ENCODE measurements around the gene TOM1L2. TPM values are rescaled to one million over a fixed set of nuclear protein-coding genes. Genes with fewer than 3 reads are reported as not detected.

The TOM1L2 gene
- total RNA-seq, 1 experiment from 2014 or later = 24.1 TPM

DNA sequence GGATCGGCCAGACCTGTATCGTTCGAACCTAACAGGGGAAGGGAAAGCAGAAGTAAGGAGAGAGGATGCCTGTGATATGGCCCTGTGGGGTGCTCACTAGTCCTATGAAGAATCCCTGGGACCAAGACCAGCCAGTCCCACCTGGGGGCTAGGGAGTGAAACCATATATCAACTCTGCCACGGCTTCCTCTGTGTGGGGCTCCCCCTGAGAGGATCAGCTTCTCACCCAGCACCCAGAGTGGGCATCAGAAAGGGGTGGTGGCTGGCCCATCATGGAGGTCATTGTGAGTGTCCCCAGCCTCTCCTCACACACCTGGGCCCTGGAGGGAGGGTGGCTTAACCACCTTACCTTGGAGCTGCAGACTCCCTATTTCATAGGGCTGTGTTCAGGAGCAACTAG lies 105.3 kb downstream of the TOM1L2 start:
- Histone ChIP-seq H3K4me1 (ENCODE audit: control insufficient read depth in 1 of 2, insufficient read depth in 2 of 2, low read length in 2 of 2) (peaks cover 8 to 10% of the 10 kb centered on the region in 2 experiments; a peak in 3 of 4 replicates), H3K9me2 (ENCODE audit: insufficient read depth) (no peaks in the 10 kb centered on the region), H4K20me1 (ENCODE audit: insufficient read depth) (no peaks in the 10 kb centered on the region), H3K27ac (ENCODE audit: low read depth, low read length) (no peak overlapping the region), H3K36me3 (ENCODE audit: control insufficient read depth in 1 of 2, insufficient read depth in 2 of 2, low read length in 2 of 2) (0 out of 4 replicates have a peak, but pooled peaks cover 0 to 2% of the 10 kb centered on the region in 2 experiments), H3K9ac (ENCODE audit: low read length) (no peak overlapping the region), H3K4me3 (replicated peaks in 1 of 2; ENCODE audit: low read depth in 1 of 2, low read length in 2 of 2) (no peak overlapping the region), H3K27me3 (ENCODE audit: insufficient read depth, low read length) (no peaks in the 10 kb centered on the region), H3K9me3 (ENCODE audit: control insufficient read depth in 1 of 2, insufficient read depth in 1 of 2, low read depth in 1 of 2, low read length in 2 of 2) (no peaks in the 10 kb centered on the region), H3K79me2 (ENCODE audit: insufficient read depth, low read length) (no peaks in the 10 kb centered on the region), H3K4me2 (ENCODE audit: low read length) (no peak overlapping the region), H2AFZ (ENCODE audit: low read depth, low read length, poor library complexity, severe bottlenecking) (no peak overlapping the region)
- ATAC-seq (no peak), DNase-seq (ENCODE audit: low read depth, low spot score) (no peak)
- intact Hi-C loops (cut with micrococcal nuclease) = loop anchor here (10.0 kb wide), 1 partner anchor 512 kb away; no protein-coding TSS in a partner anchor
- BruUV-seq (replicated peaks) = no TSS peak
- ChIA-PET CTCF (no interaction called here), POLR2A (no interaction called here), RAD21 (ENCODE audit: low non-redundant PET in 1 of 2, low total read pairs in 2 of 2, uncharacterized antibody in 2 of 2, unreplicated experiment in 2 of 2) (no interaction called here)
- no peak for TF ChIP-seq EZH2phosphoT487 (IDR thresholded peaks at IDR 0.05; ENCODE audit: borderline replicate concordance)
- TF ChIP-seq TCF7L2 (IDR thresholded peaks at IDR 0.05; ENCODE audit: borderline replicate concordance, extremely low read depth, insufficient read depth, insufficient read length) = no peak
- no peak for TF ChIP-seq ZNF274 (IDR thresholded peaks at IDR 0.05; ENCODE audit: low read depth, low read length)
- no peak for TF ChIP-seq EGR1 (IDR thresholded peaks at IDR 0.05; ENCODE audit: low read depth)
- TF ChIP-seq POLR2A (IDR thresholded peaks at IDR 0.05; ENCODE audit: borderline replicate concordance, extremely low read depth, insufficient read depth, insufficient read length) = no peak

DNA sequence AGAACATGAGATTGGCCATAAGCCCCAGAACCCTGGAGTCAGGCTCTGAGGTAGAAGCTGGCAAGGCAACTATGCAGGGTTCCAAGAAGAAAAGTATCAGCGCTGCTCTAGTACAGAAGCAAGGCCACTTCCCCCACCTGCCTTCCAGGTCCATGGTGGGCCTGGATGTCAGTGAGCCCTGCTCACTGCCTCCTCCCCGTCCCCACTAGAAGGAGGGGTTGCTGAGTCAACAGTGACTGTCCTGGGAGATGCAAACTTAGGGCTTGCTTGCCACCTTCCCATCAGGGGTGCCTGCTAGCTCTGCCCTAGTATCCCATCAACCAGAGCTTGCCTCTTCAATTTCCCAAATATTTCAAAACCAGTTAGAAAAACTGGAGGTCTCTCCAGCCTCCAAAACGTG lies 105.8 kb downstream of the TOM1L2 start:
- ChIA-PET CTCF (no interaction called here), POLR2A (no interaction called here), RAD21 (ENCODE audit: low non-redundant PET in 1 of 2, low total read pairs in 2 of 2, uncharacterized antibody in 2 of 2, unreplicated experiment in 2 of 2) (no interaction called here)
- peaks cover 8 to 10% of the 10 kb centered on the region in 2 experiments; a peak in 3 of 4 replicates for H3K4me1 ChIP-seq (ENCODE audit: control insufficient read depth in 1 of 2, insufficient read depth in 2 of 2, low read length in 2 of 2)
- H3K79me2 ChIP-seq (ENCODE audit: insufficient read depth, low read length) = no peaks in the 10 kb centered on the region
- ATAC-seq (no peak), DNase-seq (ENCODE audit: low read depth, low spot score) (no peak)
- no peak overlapping the region for H3K4me2 ChIP-seq (ENCODE audit: low read length)
- no peaks in the 10 kb centered on the region for H3K27me3 ChIP-seq (ENCODE audit: insufficient read depth, low read length)
- TF ChIP-seq, protein P1, sequence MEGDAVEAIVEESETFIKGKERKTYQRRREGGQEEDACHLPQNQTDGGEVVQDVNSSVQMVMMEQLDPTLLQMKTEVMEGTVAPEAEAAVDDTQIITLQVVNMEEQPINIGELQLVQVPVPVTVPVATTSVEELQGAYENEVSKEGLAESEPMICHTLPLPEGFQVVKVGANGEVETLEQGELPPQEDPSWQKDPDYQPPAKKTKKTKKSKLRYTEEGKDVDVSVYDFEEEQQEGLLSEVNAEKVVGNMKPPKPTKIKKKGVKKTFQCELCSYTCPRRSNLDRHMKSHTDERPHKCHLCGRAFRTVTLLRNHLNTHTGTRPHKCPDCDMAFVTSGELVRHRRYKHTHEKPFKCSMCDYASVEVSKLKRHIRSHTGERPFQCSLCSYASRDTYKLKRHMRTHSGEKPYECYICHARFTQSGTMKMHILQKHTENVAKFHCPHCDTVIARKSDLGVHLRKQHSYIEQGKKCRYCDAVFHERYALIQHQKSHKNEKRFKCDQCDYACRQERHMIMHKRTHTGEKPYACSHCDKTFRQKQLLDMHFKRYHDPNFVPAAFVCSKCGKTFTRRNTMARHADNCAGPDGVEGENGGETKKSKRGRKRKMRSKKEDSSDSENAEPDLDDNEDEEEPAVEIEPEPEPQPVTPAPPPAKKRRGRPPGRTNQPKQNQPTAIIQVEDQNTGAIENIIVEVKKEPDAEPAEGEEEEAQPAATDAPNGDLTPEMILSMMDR (IDR thresholded peaks at IDR 0.05 in 2 of 3, conservative IDR thresholded peaks at IDR 0.05 in 1 of 3; ENCODE audit: borderline replicate concordance in 1 of 3, insufficient read depth in 1 of 3, low read depth in 2 of 3, low read length in 2 of 3) = no peak
- TF ChIP-seq ZFX (IDR thresholded peaks at IDR 0.05) (no peak), SIN3A (IDR thresholded peaks at IDR 0.05; ENCODE audit: low read depth) (no peak), MAX (IDR thresholded peaks at IDR 0.05) (no peak), EZH2 (IDR thresholded peaks at IDR 0.05) (no peak), CEBPB (IDR thresholded peaks at IDR 0.05; ENCODE audit: low read depth) (no peak), TCF7L2 (IDR thresholded peaks at IDR 0.05; ENCODE audit: borderline replicate concordance, extremely low read depth, insufficient read depth, insufficient read length) (no peak), ELF1 (IDR thresholded peaks at IDR 0.05; ENCODE audit: borderline replicate concordance, low read depth) (no peak), EZH2phosphoT487 (IDR thresholded peaks at IDR 0.05; ENCODE audit: borderline replicate concordance) (no peak), POLR2AphosphoS5 (IDR thresholded peaks at IDR 0.05; ENCODE audit: low read depth, low read length) (no peak)
- TF ChIP-seq, protein P2, sequence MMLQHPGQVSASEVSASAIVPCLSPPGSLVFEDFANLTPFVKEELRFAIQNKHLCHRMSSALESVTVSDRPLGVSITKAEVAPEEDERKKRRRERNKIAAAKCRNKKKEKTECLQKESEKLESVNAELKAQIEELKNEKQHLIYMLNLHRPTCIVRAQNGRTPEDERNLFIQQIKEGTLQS (IDR thresholded peaks at IDR 0.05) = no peak
- BruUV-seq (replicated peaks) = no TSS peak
- no peak overlapping the region for H3K4me3 ChIP-seq (replicated peaks in 1 of 2; ENCODE audit: low read depth in 1 of 2, low read length in 2 of 2)
- H3K9me2 ChIP-seq (ENCODE audit: insufficient read depth) = no peaks in the 10 kb centered on the region
- H3K9ac ChIP-seq (ENCODE audit: low read length) = no peak overlapping the region
- 0 out of 4 replicates have a peak, but pooled peaks cover 0 to 2% of the 10 kb centered on the region in 2 experiments for H3K36me3 ChIP-seq (ENCODE audit: control insufficient read depth in 1 of 2, insufficient read depth in 2 of 2, low read length in 2 of 2)
- H2AFZ ChIP-seq (ENCODE audit: low read depth, low read length, poor library complexity, severe bottlenecking) = no peak overlapping the region
- intact Hi-C loops (cut with micrococcal nuclease) = loop anchor here (10.0 kb wide), 1 partner anchor 512 kb away; no protein-coding TSS in a partner anchor
- H4K20me1 ChIP-seq (ENCODE audit: insufficient read depth) = no peaks in the 10 kb centered on the region
- H3K9me3 ChIP-seq (ENCODE audit: control insufficient read depth in 1 of 2, insufficient read depth in 1 of 2, low read depth in 1 of 2, low read length in 2 of 2) = no peaks in the 10 kb centered on the region
- H3K27ac ChIP-seq (ENCODE audit: low read depth, low read length) = no peak overlapping the region
